Spleen (tissue), 11 donors: ENCODE measurements around the gene CKMT2. TPM values are rescaled to one million over a fixed set of nuclear protein-coding genes. Genes with fewer than 3 reads are reported as not detected.

ENCODE experiments used
- DNase-seq: peaks from one replicate; pipeline ENCODE4 v3.0.0-alpha.2; 2020
- H3K27ac ChIP-seq, 8 donors: fragments of 200-600 bp; sonication (generic) in 7 of 8; 1 replicate in 4 of 8; 2 replicates in 4 of 8; pipeline versions ENCODE4 v1.5.0 to v1.8.0; 2016 to 2021; ENCODE audit warnings: inconsistent platforms in 4 of 8, mild to moderate bottlenecking in 4 of 8, moderate library complexity in 1 of 8
- H3K27me3 ChIP-seq, 7 donors: fragments of 200-600 bp; sonication (generic) in 6 of 7; replicated peaks in 1 of 7; 1 replicate in 4 of 7; 2 replicates in 3 of 7; pipeline versions ENCODE4 v1.5.0 to v1.8.0; 2016 to 2021; ENCODE audit warnings: inconsistent platforms in 3 of 7, mild to moderate bottlenecking in 1 of 7
- H3K36me3 ChIP-seq, 6 donors: fragments of 200-600 bp; sonication (generic) in 5 of 6; 1 replicate in 4 of 6; 2 replicates in 2 of 6; pipeline versions ENCODE4 v1.5.0 to v1.8.0; 2016 to 2021; ENCODE audit warnings: inconsistent platforms in 2 of 6
- H3K4me1 ChIP-seq, 6 donors: fragments of 200-600 bp; sonication (generic) in 5 of 6; 1 replicate in 3 of 6; 2 replicates in 3 of 6; pipeline versions ENCODE4 v1.5.0 to v1.8.0; 2016 to 2021; ENCODE audit warnings: inconsistent platforms in 3 of 6
- H3K4me3 ChIP-seq, 8 donors: fragments of 200-600 bp; sonication (generic) in 7 of 8; 1 replicate in 4 of 8; 2 replicates in 4 of 8; pipeline versions ENCODE4 v1.5.0 to v1.8.0; 2016 to 2021; ENCODE audit warnings: inconsistent platforms in 4 of 8, mild to moderate bottlenecking in 4 of 8, moderate library complexity in 2 of 8
- H3K9me3 ChIP-seq, 8 donors: fragments of 200-600 bp; sonication (generic) in 7 of 8; 1 replicate in 4 of 8; 2 replicates in 4 of 8; pipeline versions ENCODE4 v1.5.0 to v1.8.0; 2016 to 2021; ENCODE audit warnings: inconsistent platforms in 4 of 8
- POLR2A ChIP-seq, 3 donors: fragments of 450-650 bp; IDR thresholded peaks; one replicate each; pipeline ENCODE4 v1.5.1; 2017; ENCODE audit warnings: antibody characterized with exemption in 3 of 3, mild to moderate bottlenecking in 1 of 3
- POLR2AphosphoS5 ChIP-seq, 3 donors: sonication (generic); formaldehyde crosslinking; IDR thresholded peaks; one replicate each; pipeline ENCODE4 v1.5.1; 2017; ENCODE audit warnings: antibody characterized with exemption in 3 of 3
- WGBS, 5 donors: extraction: QIAGEN DNeasy Blood & Tissue Kit in 3 of 5; methylation state at CpG; one replicate each; pipeline versions ENCODE4 v1.1.5 to v1.1.7; 2013 to 2018; 5-methylcytosine and 5-hydroxymethylcytosine counted together
- intact Hi-C: fragments of 100-400 bp; cut with DNase I; formaldehyde crosslinking; loops from one replicate; pipeline ENCODE4 v1.15.0; 2023; ENCODE audit warnings: low total_unique reads
- polyA plus RNA-seq, 3 donors: library from polyadenylated mRNA; stranded (reverse); fragments of 200-250 nt; gene quantifications; one replicate each; pipeline ENCODE4 v1.2.1, GENCODE V29; 2013
- total RNA-seq, 7 donors: library from RNA; depleted of rRNA in 3 of 7; stranded (reverse); fragments of >200 nt in 3 of 7; fragmentation: NEBNext Ultra II Directional in 4 of 7; extraction: Animal tissue kit (Norgen Biotek cat#: 25700) in 4 of 7; gene quantifications; one replicate each; pipeline versions ENCODE4 v1.1.0 to v1.2.1, GENCODE V29; 2016 to 2021
- TF ChIP-seq, protein P1 (sequence below), 11 experiments: fragments of 200-600 bp in 7 of 11; fragments of 450-650 bp in 4 of 11; sonication (generic) in 4 of 11; IDR thresholded peaks in 8 of 11; conservative IDR thresholded peaks in 3 of 11; 1 replicate in 7 of 11; 2 replicates in 4 of 11; pipeline versions ENCODE4 v1.4.0 to v1.8.0; 2016 to 2021; ENCODE audit warnings: antibody characterized with exemption in 11 of 11, inconsistent platforms in 4 of 11, mild to moderate bottlenecking in 1 of 11
- donor health status: healthy with polysubstance abuse.
- donor health status: DM: no; HTN: no; CAD: no; lungs with moderate emphysema.
- donor health status: DM: no; HTN: no; CAD: no.
- donor health status: Bipolar disorder and iron deficiency.
- donor health status: healthy.
- donor health status: DM: no; HTN: no; CAD: no.
- donor health status: DM: yes; HTN: yes; CAD: no.

Gene CKMT2
- total and polyA plus RNA-seq, 10 donors: 1.4 to 7.1 (median 2.5) TPM

DNA sequence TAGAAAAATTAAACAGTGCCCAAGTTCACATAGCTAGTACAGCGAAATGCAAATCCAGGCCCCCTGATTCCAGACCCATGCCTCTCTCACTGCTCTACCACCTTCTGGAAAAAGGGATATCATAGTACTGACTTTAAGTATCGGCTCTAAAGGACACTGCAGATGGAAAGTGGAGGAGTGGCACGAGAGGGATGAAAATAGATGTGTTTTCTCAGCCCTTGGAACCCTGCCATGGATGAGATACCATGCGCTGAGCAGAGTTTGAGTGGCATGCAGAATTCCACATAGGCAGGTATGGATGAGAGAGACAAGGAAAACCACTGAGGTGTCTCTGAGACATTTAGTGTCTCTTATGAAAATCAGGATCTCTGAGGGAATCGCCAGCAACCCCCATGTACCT is 18.8 kb downstream of the CKMT2 start:
- H3K4me1 ChIP-seq: no peaks in the 10 kb centered on the region
- no peak for DNase-seq
- peaks cover 0 to 51% (median 9%) of the 10 kb centered on the region in 6 donors for H3K36me3 ChIP-seq
- no peak overlapping the region for H3K4me3 ChIP-seq
- WGBS, 5 donors: 73 to 97% (median 79%) methylated on average over 5 of the region's 5 CpGs
- no peak overlapping the region for H3K27ac ChIP-seq
- TF ChIP-seq POLR2A (IDR thresholded peaks at IDR 0.05) (no peak), POLR2AphosphoS5 (IDR thresholded peaks at IDR 0.05) (no peak)
- TF ChIP-seq, protein P1, sequence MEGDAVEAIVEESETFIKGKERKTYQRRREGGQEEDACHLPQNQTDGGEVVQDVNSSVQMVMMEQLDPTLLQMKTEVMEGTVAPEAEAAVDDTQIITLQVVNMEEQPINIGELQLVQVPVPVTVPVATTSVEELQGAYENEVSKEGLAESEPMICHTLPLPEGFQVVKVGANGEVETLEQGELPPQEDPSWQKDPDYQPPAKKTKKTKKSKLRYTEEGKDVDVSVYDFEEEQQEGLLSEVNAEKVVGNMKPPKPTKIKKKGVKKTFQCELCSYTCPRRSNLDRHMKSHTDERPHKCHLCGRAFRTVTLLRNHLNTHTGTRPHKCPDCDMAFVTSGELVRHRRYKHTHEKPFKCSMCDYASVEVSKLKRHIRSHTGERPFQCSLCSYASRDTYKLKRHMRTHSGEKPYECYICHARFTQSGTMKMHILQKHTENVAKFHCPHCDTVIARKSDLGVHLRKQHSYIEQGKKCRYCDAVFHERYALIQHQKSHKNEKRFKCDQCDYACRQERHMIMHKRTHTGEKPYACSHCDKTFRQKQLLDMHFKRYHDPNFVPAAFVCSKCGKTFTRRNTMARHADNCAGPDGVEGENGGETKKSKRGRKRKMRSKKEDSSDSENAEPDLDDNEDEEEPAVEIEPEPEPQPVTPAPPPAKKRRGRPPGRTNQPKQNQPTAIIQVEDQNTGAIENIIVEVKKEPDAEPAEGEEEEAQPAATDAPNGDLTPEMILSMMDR (IDR thresholded peaks at IDR 0.05 in 8 of 11, conservative IDR thresholded peaks at IDR 0.05 in 3 of 11): no peak
- no peaks in the 10 kb centered on the region for H3K27me3 ChIP-seq
- intact Hi-C loops: no loop called here
- no peaks in the 10 kb centered on the region for H3K9me3 ChIP-seq

DNA sequence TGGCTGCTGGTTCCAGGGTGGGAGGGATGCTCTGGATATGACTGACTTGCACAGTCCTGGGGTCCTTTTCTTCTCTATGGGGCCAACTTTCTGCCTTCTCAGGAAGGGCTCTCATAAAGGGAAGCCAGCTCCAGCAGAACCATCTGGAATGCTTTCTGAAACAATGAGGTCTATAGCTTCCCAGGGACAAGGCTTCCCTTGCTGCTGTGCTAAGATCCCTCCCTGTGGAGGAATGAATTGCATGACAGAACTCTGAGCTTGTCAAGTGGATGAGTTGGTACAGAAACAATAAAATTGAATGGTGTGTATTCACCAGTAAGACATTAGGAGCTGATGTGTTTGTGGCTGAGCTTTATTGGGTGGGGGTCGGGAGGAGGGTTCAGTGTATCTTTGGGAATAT is 19.8 kb downstream of the CKMT2 start:
- peaks cover 0 to 56% (median 9%) of the 10 kb centered on the region in 6 donors for H3K36me3 ChIP-seq
- no peaks in the 10 kb centered on the region for H3K9me3 ChIP-seq
- H3K4me1 ChIP-seq: no peaks in the 10 kb centered on the region
- H3K4me3 ChIP-seq: no peak overlapping the region
- DNase-seq: no peak
- intact Hi-C loops: no loop called here
- H3K27ac ChIP-seq: no peak overlapping the region
- WGBS, 5 donors: 91 to 100% (median 97%) methylated on average over 1 of the region's 1 CpG
- H3K27me3 ChIP-seq: no peaks in the 10 kb centered on the region
- no peak for TF ChIP-seq POLR2AphosphoS5 (IDR thresholded peaks at IDR 0.05)
- TF ChIP-seq, protein P1 (IDR thresholded peaks at IDR 0.05 in 8 of 11, conservative IDR thresholded peaks at IDR 0.05 in 3 of 11): no peak
- TF ChIP-seq POLR2A (IDR thresholded peaks at IDR 0.05): no peak

GRCh38 chr5:81253875-81254274 is 20.8 kb downstream of the CKMT2 start:
- Histone ChIP-seq H3K27ac (no peak overlapping the region), H3K27me3 (no peaks in the 10 kb centered on the region), H3K4me1 (no peaks in the 10 kb centered on the region), H3K36me3 (peaks cover 0 to 64% (median 9%) of the 10 kb centered on the region in 6 donors), H3K4me3 (no peak overlapping the region), H3K9me3 (no peaks in the 10 kb centered on the region)
- TF ChIP-seq POLR2A (IDR thresholded peaks at IDR 0.05) (no peak), POLR2AphosphoS5 (IDR thresholded peaks at IDR 0.05) (no peak)
- TF ChIP-seq, protein P1 (IDR thresholded peaks at IDR 0.05 in 8 of 11, conservative IDR thresholded peaks at IDR 0.05 in 3 of 11): no peak
- intact Hi-C loops: no loop called here
- no peak for DNase-seq
- WGBS, 5 donors: 81 to 97% (median 92%) methylated on average over 4 of the region's 4 CpGs

DNA sequence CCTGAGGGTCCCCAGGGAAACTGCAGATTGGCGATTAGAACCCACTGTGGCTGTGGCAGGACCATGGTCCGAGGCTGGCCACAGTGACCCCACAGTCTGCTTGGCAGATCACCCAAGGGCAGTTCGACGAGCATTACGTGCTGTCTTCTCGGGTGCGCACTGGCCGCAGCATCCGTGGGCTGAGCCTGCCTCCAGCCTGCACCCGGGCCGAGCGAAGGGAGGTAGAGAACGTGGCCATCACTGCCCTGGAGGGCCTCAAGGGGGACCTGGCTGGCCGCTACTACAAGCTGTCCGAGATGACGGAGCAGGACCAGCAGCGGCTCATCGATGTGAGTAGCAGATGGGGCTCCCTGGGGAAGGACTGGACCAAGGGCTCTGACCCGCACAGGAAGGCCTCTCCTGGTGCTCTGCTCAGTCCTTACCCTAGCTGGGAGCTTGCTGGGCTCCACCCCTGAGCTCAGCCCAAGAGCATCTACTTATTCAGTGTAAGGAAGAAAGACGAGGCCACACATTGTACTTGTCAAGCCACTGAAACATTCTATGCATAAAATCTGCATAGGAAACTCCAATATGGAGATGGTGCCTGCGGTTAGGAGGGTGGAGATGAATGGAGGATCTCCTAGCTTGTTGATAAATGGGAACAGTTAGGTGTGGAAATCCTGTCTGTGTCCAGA is 21.9 kb downstream of the CKMT2 start:
- peaks cover 0 to 75% (median 9%) of the 10 kb centered on the region in 6 donors for H3K36me3 ChIP-seq
- 90 to 97% (median 96%) methylated on average over 14 to 21 of the region's 21 CpGs for WGBS, 5 donors
- no peak for DNase-seq
- no peak for TF ChIP-seq POLR2AphosphoS5 (IDR thresholded peaks at IDR 0.05)
- TF ChIP-seq POLR2A (IDR thresholded peaks at IDR 0.05): no peak
- TF ChIP-seq, protein P1 (IDR thresholded peaks at IDR 0.05 in 8 of 11, conservative IDR thresholded peaks at IDR 0.05 in 3 of 11): no peak
- no peak overlapping the region for H3K4me3 ChIP-seq
- intact Hi-C loops: no loop called here
- no peaks in the 10 kb centered on the region for H3K4me1 ChIP-seq
- peaks cover 0 to 6% (median 3%) of the 10 kb centered on the region in 8 donors for H3K9me3 ChIP-seq
- H3K27me3 ChIP-seq: no peaks in the 10 kb centered on the region
- no peak overlapping the region for H3K27ac ChIP-seq
